GM12874 (cell line): ENCODE data around the gene USP35.

ENCODE experiments used
- CTCF ChIP-seq: IDR thresholded peaks from 2 replicates; pipeline ENCODE4 v1.5.1; 2011; ENCODE audit warnings: low read depth, mild to moderate bottlenecking, control low read depth, low read length, moderate library complexity; ENCODE audit not compliant: insufficient read depth

The USP35 gene

GRCh38 chr11:78188286-78189173 is at the start of gene USP35, which contains the start of gene KCTD21:
TSS of gene USP35 (plus strand) at chr11:78188919. CDS start at chr11:78196246, 7,327 bp downstream.
TSS of gene KCTD21 (minus strand) at chr11:78188626. CDS start at chr11:78174554, 14,072 bp downstream.
- no peak for TF ChIP-seq CTCF

DNA sequence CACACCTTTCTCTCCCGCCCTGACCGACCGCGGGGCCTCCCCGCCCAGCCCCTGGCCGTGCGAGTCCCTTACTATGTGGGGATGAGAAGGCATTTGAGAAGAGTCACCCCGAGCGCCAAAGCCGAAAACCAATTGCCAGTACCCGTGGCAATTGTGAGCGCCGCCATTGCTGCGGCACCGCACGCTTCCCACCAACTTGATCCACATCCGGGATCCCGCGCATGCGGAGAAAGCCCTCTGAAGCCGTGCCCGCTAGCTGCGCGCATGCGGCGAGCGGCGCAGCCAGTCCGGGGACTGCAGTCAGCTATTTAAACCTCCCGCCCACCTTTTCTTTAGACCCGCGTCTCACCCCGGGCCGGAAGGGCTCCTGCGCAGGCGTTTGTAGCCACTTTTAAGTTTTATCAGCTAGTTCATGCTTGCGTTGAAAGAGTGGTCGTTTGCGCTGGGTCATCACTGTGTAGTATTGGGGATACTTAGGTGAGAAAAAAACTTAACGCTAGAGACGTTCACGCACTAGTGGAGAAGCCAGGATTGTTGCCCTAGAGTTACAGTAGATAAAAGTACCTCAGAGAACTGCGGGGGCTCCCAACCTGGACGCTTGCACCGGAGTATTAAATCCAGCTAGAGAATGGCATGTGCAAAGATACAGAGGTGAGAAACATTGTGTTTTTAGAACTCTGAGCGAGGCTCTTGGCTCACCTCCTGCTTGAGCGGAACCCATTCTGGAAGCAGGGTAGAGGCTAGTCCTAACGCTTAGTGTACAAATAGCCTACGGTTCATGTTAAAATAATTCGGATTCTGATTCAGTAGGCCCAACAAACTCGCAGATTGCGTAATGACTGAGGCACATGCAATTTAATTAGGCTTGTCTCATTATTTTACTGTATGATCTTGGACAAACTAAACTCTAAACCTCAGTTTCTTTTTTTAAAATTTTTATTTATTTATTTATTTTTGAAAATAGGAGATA is 49.0 kb upstream of the USP35 start, which contains the start of gene ALG8:
TSS of gene ALG8 (minus strand) at position 205 of the 970 bp plus-strand sequence. CDS start at position 167, 38 bp downstream.
- no peak for TF ChIP-seq CTCF

DNA sequence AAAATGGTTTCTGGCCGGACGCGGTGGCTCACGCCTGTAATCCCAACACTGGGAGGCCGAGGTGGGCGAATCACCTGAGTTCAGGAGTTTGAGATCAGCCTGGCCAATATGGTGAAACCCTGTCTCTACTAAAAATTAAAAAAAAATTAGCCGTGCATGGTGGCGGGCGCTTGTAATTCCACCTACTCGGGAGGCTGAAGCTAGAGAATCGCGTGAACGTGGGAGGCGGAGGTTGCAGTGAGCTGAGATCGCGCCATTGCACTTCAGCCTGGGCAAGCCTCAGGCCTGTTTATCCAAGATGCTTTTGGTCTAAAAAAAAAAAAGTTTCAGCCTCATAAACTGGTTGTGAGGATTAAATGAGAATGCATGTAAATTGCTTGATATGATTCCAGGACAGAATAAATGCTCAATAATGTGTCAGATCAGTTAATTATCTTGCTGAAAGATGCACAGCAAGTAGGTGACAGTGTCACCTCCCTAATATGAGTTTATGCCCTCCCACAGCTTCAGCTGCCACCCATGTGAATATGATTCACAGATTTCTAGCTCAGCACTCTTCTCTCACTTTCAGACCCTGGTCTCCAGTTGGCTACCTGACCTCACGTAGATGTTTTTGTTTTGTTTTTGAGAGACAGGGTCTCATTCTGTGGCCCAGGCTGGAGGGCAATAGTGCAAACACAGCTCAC is 48.2 kb upstream of the USP35 start:
- TF ChIP-seq CTCF, result no peak

- TF ChIP-seq CTCF, result no peak
These were observed 43.2 kb upstream of the USP35 start for GRCh38 chr11:78145511-78146025.

DNA sequence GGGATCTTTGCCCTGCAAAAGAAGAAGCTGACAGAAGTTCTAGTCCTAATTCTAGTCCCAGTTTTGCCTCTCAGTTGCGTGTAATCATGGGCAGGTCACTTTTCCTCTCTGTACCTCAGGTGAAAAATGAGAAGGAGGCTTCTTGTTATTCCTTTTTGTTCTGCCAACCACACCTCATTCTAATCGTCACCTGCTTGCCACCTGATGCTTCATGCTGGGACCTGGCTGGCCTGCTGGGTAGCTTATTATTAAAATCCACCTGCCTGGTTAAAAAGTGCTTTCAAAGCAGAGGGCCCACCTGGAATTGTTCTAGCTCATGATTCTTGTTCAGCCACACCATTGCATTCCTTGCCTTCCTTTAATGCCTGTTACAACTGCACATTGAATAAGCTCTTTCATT is 40.9 kb upstream of the USP35 start:
- TF ChIP-seq CTCF, result no peak

GRCh38 chr11:78149646-78150045 is 39.1 kb upstream of the USP35 start:
- TF ChIP-seq CTCF, result no peak
